HG03045 (cell line): ENCODE data around the gene ZNF705A.
"Not testable (repeated sequence)": the region's sequence is repeated elsewhere in the genome, so short reads cannot be mapped to it uniquely, and the experiment has no call there.

ENCODE experiments used
- ATAC-seq: cut with Tn5 transposase; IDR thresholded peaks from one replicate; pipeline ENCODE4 v1.9.1; 2021; ENCODE audit warnings: mild to moderate bottlenecking, moderate library complexity; ENCODE audit not compliant: unreplicated experiment

Gene ZNF705A

GRCh38 chr12:8156845-8157244, at the start of gene ZNF705A:
Gene ZNF705A, plus strand, starts transcription at chr12:8157015. Its CDS starts 15,611 bp downstream, at chr12:8172626.
- no peak for ATAC-seq

DNA sequence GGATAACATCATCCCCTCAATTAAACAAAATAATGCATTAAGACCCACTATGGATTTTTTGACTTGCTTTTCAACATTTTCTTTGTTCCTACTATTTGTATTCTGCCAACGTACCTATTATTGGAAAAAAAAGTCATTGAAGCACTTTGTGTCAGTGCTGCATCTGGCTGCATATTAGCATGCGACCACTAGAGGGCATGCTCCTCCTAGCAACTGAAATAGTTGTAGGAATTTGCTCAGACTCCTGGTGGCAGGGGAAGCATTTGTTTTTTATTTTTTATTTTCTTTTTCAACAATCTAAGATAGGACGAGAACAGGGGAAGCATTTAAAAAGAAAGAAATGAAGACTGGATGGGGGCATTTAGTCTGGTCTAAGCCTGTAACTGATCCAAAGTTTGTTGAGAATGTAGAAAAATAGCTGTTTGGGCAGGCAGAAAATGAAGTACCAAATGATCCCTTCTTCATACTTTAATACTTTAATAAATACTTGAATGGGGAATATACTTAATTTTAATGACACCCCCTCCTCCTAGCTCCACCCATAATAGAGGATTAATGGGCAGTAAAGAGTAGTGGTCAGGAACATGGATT, 47.9 kb upstream of the ZNF705A start:
- no peak for ATAC-seq

- ATAC-seq: not testable (repeated sequence)
Measured at GRCh38 chr12:8113117-8113516, 43.7 kb upstream of the ZNF705A start.

DNA sequence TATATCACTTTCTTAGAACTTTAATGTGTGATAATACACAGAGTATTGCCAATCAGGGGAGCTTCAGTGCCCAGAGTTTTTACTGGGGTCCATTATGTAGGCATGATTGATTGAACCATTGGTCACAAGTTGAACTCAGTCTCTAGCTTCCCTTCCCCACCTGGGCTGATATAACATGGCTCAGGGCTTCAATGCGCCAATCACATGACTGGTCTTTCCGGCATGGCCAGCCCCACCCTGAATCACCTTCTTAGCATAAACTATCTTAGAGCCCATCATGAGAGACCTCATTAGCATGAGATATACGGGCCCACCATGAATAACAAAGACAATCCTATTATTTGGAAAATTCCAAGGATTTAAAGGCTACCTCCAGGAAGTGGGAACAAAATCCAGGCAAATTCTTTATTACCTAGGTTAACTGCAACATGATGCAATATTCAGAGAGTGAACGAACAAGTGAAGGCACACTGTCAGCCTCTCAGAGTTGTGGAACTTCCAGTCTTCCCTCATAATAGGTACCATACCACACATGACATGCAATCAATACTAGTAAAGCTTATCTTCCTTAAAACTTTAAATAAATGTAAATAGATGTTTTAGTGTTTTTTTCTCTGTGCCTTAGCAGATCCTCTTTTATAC, 36.6 kb upstream of the ZNF705A start:
- ATAC-seq: no peak

DNA sequence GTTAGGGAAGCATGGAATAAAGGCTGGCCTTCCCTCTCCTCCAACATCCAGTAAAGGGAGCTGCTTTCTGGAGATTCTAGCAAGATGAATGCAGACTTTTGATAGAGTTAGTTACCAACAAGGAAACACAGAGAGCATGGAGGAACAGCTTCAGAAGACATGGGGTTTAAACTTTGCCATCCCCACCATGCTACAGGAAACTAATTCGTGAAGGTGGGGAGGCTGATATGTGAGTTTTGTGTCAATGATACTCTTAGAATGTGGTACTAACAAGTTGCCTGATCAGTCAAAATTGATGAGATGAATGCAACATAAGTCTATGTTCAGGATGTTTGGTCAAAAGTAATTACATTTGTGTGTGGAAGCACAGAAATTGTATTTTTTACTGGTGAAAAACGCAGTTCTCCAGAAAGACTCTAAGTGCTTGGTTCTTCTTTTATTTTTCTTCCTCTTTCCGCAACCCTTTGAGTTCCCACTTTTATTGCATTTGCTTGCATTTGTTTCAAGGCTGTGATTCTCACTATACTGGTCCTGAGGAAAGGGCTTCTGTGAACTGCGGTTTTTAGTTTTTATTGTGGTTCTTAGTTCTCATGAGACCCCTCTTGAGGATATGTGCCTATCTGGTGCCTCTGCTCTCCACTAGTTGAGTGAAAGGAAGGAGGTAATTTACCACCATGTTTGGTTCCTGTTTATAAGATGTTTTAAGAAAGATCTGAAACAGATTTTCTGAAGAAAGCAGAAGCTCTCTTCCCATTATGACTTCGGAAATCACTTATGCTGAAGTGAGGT, 33.5 kb upstream of the ZNF705A start, which contains the start of gene CLEC4A:
TSS of gene CLEC4A (plus strand) at position 494 of the 789 bp plus-strand sequence. CDS start at position 756, 262 bp downstream.
- ATAC-seq: no peak

DNA sequence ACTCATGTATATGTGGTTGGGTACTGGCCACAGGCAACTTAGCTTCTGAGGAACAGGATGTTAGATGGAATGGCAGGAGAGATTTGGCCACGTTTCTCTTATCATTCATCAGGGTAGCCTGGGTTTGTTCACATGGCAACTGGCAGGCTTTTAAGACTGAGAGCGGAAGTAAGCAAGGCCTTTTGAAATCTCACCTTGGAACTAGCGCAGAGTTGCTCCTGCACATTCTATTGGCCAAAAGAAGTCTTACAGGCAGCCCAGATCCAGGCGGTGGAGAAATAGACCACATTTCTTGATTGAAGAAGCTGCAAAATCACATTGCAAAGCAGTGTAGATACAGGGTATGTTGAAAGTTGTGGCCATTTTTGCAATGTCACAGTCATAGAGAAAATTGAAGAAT, 29.7 kb upstream of the ZNF705A start:
- no peak for ATAC-seq

DNA sequence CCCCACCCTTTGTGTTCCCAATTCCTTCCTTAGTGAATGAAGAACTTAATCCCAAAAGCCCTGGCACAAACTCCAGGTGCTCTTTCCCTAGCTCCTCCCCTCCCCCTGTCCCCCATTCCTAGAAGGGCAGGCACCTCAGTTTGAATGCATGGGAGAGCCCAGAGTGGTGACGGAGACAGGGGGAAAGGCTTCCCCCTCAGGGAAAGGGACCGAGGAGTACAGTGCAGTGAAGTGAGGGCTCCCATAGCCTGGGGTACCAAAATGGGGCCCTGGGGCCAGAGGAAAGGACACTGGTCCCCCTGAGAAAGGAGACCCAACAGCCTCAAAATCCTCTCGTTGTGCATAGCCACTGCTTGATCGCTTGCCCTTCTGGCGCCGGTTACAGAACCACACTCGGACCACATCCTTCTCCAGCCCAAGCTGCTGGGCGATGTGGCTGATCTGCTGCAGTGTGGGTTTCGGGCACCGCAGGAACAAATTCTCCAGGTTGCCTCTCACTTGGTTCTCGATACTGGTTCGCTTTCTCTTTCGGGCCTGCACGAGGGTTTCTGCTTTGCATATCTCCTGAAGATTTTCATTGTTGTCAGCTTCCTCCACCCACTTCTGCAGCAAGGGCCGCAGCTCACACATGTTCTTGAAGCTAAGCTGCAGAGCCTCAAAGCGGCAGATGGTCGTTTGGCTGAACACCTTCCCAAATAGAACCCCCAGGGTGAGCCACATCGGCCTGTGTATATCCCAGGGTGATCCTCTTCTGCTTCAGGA, 23.0 kb upstream of the ZNF705A start:
- not testable (repeated sequence) for ATAC-seq

DNA sequence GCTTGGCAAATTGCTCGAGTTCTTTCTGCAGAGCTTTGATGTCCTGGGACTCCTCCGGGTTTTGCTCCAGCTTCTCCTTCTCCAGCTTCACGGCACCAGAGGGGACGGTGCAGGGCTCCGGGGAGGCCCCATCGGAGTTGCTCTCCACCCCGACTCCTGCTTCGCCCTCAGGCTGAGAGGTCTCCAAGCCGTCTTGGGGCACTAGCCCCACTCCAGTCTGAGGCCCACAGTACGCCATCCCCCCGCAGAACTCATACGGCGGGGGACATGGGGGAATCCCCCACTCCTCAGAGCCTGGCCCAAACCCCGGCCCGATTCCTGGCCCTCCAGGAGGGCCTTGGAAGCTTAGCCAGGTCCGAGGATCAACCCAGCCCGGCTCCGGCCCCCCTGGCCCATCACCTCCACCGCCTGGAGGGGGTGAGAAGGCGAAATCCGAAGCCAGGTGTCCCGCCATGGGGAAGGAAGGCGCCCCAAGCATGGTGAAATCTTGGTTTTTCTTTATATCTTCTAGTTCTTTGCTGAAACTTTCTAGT, 22.4 kb upstream of the ZNF705A start:
- not testable (repeated sequence) for ATAC-seq

DNA sequence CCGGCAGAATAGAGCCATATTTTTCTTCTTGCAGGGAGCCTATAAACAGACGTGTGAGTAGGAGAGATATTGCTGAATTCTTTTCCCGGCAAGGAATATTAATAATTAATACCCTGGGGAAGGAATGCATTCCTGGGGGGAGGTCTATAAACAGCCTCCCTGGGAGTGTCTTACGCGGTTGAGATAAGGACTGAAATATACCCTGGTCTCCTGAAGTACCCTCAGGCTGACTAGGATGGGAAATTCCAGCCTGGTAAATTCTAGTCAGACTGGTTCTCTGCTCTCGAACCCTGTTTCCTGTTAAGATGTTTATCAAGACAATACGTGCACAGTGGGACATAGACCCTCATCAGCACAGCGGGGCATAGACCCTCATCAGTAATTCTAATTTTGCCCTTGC, 15.2 kb upstream of the ZNF705A start:
- ATAC-seq: not testable (repeated sequence)

GRCh38 chr12:8143261-8143660, 13.6 kb upstream of the ZNF705A start:
- ATAC-seq: no peak

GRCh38 chr12:8145754-8146441, 10.9 kb upstream of the ZNF705A start:
- ATAC-seq: no peak

DNA sequence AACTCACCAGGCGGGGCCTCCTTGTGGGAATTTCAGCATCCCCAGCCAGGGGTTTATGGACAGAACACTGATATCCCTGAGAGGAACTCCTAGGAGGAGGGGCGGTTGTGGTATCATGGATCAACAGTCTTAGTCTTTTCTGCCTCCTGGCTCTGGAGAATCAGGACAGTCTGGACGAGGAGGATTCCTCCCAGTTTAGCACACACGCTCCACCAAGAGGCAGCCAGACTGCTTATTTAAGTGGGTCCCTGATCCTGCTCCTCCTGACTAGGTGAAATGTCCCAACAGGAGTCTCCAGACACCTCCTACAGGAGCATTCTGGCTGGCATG, 10.4 kb upstream of the ZNF705A start:
- no peak for ATAC-seq

GRCh38 chr12:8154526-8154925, 2.3 kb upstream of the ZNF705A start:
- no peak for ATAC-seq

- ATAC-seq: no peak
Measured at GRCh38 chr12:8156416-8156815, 399 bp upstream of the ZNF705A start.

DNA sequence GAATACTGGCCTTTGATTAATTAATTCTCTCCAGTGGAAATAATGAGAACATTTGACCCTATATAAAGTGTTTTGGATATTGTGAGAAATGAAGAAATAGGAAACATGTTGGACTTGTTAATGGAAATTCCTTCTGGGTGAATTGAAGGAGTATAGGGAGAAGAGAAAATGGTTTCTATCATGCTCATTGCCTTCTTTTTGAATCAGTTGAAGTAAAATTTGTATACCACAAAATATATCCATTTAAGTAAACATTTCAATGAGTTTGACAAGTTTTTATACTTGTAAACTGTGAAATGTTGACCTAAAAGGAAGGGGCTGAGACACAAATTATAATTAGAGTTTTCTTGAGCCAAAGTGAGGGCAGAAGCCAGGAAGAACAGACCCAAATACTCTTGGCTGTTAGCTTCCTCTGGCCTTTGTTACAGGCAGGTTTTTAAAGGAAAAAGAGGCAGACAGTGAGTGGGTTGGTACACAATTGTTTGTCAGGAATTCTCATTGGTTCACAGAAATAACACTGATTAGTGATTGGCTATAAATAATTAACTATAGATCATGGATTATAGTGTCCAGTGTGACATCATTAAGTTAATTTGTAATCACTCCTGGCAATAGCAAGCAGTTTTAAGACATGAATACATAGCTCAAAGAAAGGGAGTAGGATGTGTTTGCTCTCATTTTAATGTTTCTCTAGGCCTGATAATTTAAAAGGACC, 826 bp downstream of the ZNF705A start:
- no peak for ATAC-seq

- ATAC-seq: not testable (repeated sequence)
Measured at GRCh38 chr12:8172911-8173310, 16.1 kb downstream of the ZNF705A start.

- not testable (repeated sequence) for ATAC-seq
Measured at GRCh38 chr12:8179989-8180585, 23.3 kb downstream of the ZNF705A start.

DNA sequence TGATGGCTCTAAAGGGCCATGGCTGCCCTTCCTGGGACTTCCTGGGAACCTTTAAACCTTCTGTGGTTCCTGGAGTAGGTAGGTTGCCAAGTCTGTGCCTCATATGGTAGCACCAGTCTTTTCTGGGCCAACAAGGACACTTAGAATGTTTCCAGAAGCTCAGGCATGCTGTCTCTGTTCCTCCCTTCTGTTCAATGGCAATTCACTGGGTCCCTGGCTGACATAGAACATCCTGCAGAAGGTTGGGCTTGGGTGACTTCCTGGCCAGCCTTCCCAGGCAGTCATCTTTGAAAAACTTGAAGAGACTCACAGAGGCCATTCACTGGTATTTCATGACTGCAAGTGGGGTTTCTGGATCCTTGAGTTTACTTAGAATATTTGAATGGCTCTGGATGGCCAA, 24.5 kb downstream of the ZNF705A start:
- ATAC-seq: not testable (repeated sequence)

- not testable (repeated sequence) for ATAC-seq
Measured at GRCh38 chr12:8182923-8183322, 26.1 kb downstream of the ZNF705A start.
